Measurements from ENCODE around the gene CPT1C. TPM values are rescaled to one million over a fixed set of nuclear protein-coding genes. Genes with fewer than 3 reads are reported as not detected.

The CPT1C gene
- total and polyA plus RNA-seq, 2 of the 8 experiments (the other 6 are each of a cell fraction or from before 2014, with no cell fraction given), result 79.6 to 91.8 TPM

DNA sequence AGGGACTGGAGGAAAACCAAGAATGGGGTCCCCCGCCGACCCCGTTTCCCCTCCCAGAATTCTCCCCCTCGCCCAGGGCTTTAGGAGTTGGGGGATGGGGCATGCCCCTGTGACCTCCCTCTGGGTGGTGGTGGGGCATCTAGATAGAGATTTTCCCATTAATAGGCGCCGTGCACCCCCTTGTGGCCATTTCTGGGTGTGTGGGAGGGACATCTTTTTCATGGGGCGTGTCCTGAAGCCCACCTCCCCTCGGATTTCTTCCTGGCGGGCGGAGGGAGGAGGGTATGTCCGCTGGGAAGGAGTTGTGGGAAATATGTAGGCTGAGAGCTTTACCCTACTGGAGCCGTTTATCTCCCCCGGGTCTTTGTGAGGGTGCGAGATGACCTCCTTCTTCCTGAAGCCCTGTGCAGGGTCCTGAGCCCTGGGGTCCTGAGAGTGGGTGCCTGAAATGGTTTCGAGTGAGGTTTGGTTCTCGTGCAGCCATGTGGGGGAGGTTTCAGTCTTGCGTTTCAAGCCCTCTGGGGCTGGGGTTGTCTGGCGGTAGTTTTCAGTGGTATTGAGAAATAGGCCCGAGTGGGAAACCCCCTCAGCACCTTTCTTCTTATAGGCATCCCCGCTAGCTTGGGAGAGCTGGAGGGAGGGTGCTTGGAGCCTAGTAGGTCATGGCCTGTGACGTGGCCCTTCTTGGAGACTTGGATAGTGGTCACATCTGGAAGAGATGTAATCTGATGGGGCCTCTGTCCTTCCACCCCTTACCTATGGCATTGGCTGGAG is 12.8 kb upstream of the CPT1C start (continued):
- no peak for TF ChIP-seq RNF2 (IDR thresholded peaks at IDR 0.05; ENCODE audit: borderline replicate concordance, low read depth, low read length, missing control alignments, poor library complexity, severe bottlenecking)
- TF ChIP-seq BACH1 (IDR thresholded peaks at IDR 0.05; ENCODE audit: low read length), result peak; percentile 21; the same call in 1 of the 2 replicates
- no peak; the same call in 1 of the 2 replicates for TF ChIP-seq CHD1 (IDR thresholded peaks at IDR 0.05; ENCODE audit: low read depth, low read length)
- TF ChIP-seq BCL11A (IDR thresholded peaks at IDR 0.05; ENCODE audit: low read depth in 2 of 2, low read length in 2 of 2), result no peak
- TF ChIP-seq POLR2A (IDR thresholded peaks at IDR 0.05; ENCODE audit: control extremely low read depth in 1 of 2, low read depth in 2 of 2, low read length in 2 of 2), result peak in 1 of 2 experiments; percentile 22; a peak in 2 of 3 replicates
- TF ChIP-seq SP4 (IDR thresholded peaks at IDR 0.05; ENCODE audit: low read length), result peak; percentile 56
- TF ChIP-seq TCF12 (IDR thresholded peaks at IDR 0.05; ENCODE audit: low read depth, low read length), result no peak
- TF ChIP-seq GABPA (IDR thresholded peaks at IDR 0.05; ENCODE audit: borderline replicate concordance, insufficient read depth, low read length), result no peak
- no peak for TF ChIP-seq JUND (IDR thresholded peaks at IDR 0.05; ENCODE audit: low read length)
- TF ChIP-seq TBP (IDR thresholded peaks at IDR 0.05; ENCODE audit: low read depth, low read length), result peak; percentile 51; the same call in 1 of the 2 replicates
- 0 out of 2 replicates have a peak, but pooled peaks have one; percentile 5 for TF ChIP-seq CREB1 (IDR thresholded peaks at IDR 0.05)
- TF ChIP-seq CTCF (IDR thresholded peaks at IDR 0.05; ENCODE audit: control extremely low read depth in 1 of 3, insufficient read depth in 1 of 3, low read depth in 1 of 3, low read length in 3 of 3), result peak; percentile 66 to 88 (median 75)
- TF ChIP-seq CHD2 (IDR thresholded peaks at IDR 0.05; ENCODE audit: low read length), result peak; percentile 54; the same call in 1 of the 2 replicates
- TF ChIP-seq SP2 (IDR thresholded peaks at IDR 0.05; ENCODE audit: low read length), result no peak

Measured in H1 (cell line).